ENCODE data around the gene TMEM187.

GRCh38 chrX:153952373-153953026, 20.1 kb upstream of the TMEM187 start:
- TF ChIP-seq EP300 (IDR thresholded peaks at IDR 0.05) = no peak
- TF ChIP-seq CTCF (IDR thresholded peaks at IDR 0.05) = no peak

All from sigmoid colon (tissue), 4 donors.